Measurements from ENCODE around the gene MYO1C.
"Not testable (repeated sequence)": the region's sequence is repeated elsewhere in the genome, so short reads cannot be mapped to it uniquely, and the experiment has no call there.

The MYO1C gene

GRCh38 chr17:1434150-1434549 is 58.3 kb downstream of the MYO1C start:
- DNase-seq (ENCODE audit: low read depth in 2 of 2) = no peak

GRCh38 chr17:1431631-1432104 is 60.8 kb downstream of the MYO1C start:
- no peak for DNase-seq (ENCODE audit: low read depth in 2 of 2)

- no peak for DNase-seq (ENCODE audit: low read depth in 2 of 2)
Observed at GRCh38 chr17:1423456-1424135, 68.9 kb downstream of the MYO1C start.

- DNase-seq (ENCODE audit: low read depth in 2 of 2) = no peak
Observed at GRCh38 chr17:1422885-1423284, 69.6 kb downstream of the MYO1C start.

GRCh38 chr17:1421470-1421869 is 71.0 kb downstream of the MYO1C start:
- no peak for DNase-seq (ENCODE audit: low read depth in 2 of 2)

- no peak for DNase-seq (ENCODE audit: low read depth in 2 of 2)
Observed at GRCh38 chr17:1420981-1421380, 71.5 kb downstream of the MYO1C start.

- no peak for DNase-seq (ENCODE audit: low read depth in 2 of 2)
Observed at GRCh38 chr17:1420163-1420562, 72.3 kb downstream of the MYO1C start.

GRCh38 chr17:1418476-1418875 is 74.0 kb downstream of the MYO1C start:
- not testable (repeated sequence) for DNase-seq (ENCODE audit: low read depth in 2 of 2)

- no peak for DNase-seq (ENCODE audit: low read depth in 2 of 2)
Observed at GRCh38 chr17:1416414-1416813, 76.1 kb downstream of the MYO1C start.

- DNase-seq (ENCODE audit: low read depth in 2 of 2) = no peak
Observed at GRCh38 chr17:1414634-1415033, 77.9 kb downstream of the MYO1C start.
